Measurements from ENCODE around the gene PPT2. TPM values are rescaled to one million over a fixed set of nuclear protein-coding genes. Genes with fewer than 3 reads are reported as not detected.

Gene PPT2
- total RNA-seq, 1 experiment from 2014 or later = 46.3 TPM

DNA sequence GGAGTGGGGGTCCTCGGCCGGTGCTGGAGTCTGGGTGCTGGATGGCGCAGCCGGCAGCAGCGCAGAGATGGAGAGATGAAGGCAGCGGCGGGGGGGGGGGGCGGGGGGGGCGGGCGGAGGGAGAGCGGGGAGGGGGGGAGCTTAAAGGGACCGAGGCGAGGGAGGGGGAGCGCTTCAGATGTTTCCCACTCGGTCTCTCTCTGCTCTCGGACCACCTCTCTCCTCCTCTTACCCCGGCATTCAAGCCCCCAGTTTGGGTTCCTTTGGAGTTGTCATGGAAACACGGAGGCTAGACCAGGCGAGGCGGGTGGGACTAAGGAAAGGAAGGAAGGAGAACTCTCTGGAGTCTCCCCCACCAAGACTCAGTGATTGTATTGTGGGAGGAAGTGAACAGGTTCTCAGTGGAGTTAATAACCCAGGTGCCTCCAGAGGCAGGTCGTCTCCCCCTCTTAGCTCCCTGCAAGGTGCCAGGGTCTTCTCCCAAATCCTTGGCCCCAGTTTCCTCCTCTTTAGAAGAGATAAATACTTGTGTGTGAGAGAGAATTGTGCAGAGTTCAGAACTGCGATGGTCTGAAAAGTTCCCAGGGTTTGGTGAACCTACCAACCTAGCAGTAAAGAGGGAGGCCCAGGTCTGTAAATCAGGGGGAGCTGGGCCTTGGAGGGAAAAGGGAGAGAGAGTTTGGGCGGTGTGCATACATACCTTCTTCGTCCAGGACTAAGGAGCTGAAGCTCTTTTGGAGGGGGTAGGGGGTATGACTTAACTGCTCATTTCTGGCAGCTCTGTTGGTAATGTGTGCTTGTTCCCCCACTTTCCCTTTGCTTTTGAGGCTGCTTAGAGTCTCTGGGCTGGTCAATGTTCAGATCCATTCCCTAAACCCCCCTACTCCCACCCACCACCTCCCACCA is 1.8 kb upstream of the PPT2 start, which contains the start of gene PRRT1:
PRRT1 (minus strand) TSS at position 77 of the 906 bp plus-strand sequence. CDS start 112 bp downstream, outside the sequence.
- no peaks in the 10 kb centered on the region for H4K20me1 ChIP-seq (ENCODE audit: control insufficient read depth, insufficient read depth, insufficient read length)
- no peak within 1 kb of the TSS for H2AFZ ChIP-seq (ENCODE audit: low read length)
- H3K27ac Mint-ChIP-seq = peak within 1 kb of the TSS in 2 of 3 experiments; percentile 99; a peak in 4 of 7 replicates
- H3K27ac ChIP-seq (ENCODE audit: insufficient read length, low read depth, low read length) = no peak within 1 kb of the TSS
- H2BK5ac ChIP-seq (ENCODE audit: insufficient read length, low read length) = no peak within 1 kb of the TSS
- WGBS (ENCODE audit: extremely low coverage, insufficient read length, low lambda C conversion rate) = no CpG with 5 or more reads among the region's 24 CpGs
- peaks cover 11 to 18% (median 15%) of the 10 kb centered on the region in 3 experiments; a peak in 6 of 7 replicates for H3K36me3 Mint-ChIP-seq (ENCODE audit: insufficient read depth in 1 of 3, low read depth in 3 of 3)
- H3K9me3 ChIP-seq (ENCODE audit: control insufficient read depth, low read depth, low read length) = no peaks in the 10 kb centered on the region
- no peaks in the 10 kb centered on the region for H3K79me1 ChIP-seq (ENCODE audit: insufficient read depth, low read depth, low read length, poor library complexity, severe bottlenecking)
- DNase-seq = no peak
- no peak within 1 kb of the TSS for H2BK20ac ChIP-seq (ENCODE audit: low read depth, low read length, poor library complexity, severe bottlenecking)
- TF ChIP-seq, protein P1, sequence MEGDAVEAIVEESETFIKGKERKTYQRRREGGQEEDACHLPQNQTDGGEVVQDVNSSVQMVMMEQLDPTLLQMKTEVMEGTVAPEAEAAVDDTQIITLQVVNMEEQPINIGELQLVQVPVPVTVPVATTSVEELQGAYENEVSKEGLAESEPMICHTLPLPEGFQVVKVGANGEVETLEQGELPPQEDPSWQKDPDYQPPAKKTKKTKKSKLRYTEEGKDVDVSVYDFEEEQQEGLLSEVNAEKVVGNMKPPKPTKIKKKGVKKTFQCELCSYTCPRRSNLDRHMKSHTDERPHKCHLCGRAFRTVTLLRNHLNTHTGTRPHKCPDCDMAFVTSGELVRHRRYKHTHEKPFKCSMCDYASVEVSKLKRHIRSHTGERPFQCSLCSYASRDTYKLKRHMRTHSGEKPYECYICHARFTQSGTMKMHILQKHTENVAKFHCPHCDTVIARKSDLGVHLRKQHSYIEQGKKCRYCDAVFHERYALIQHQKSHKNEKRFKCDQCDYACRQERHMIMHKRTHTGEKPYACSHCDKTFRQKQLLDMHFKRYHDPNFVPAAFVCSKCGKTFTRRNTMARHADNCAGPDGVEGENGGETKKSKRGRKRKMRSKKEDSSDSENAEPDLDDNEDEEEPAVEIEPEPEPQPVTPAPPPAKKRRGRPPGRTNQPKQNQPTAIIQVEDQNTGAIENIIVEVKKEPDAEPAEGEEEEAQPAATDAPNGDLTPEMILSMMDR (conservative IDR thresholded peaks at IDR 0.05) = no peak
- H3K79me2 ChIP-seq (ENCODE audit: insufficient read depth, low read length) = no peaks in the 10 kb centered on the region; the same call in 1 of the 2 replicates
- no peak within 1 kb of the TSS for H4K5ac ChIP-seq (ENCODE audit: insufficient read length, low read depth, low read length)
- H3K4me1 ChIP-seq (ENCODE audit: insufficient read depth, low read length) = peaks cover 4% of the 10 kb centered on the region
- H2BK120ac ChIP-seq (ENCODE audit: low read depth, low read length, poor library complexity, severe bottlenecking) = no peak within 1 kb of the TSS
- H3K14ac ChIP-seq (ENCODE audit: insufficient read depth, low read length) = no peak within 1 kb of the TSS
- no peak within 1 kb of the TSS for H3K18ac ChIP-seq (ENCODE audit: insufficient read length, low read depth, low read length)
- H3T11ph ChIP-seq (ENCODE audit: low read length) = no peak within 1 kb of the TSS
- H3K23me2 ChIP-seq (ENCODE audit: insufficient read length, low read depth, low read length, poor library complexity, severe bottlenecking) = peaks cover 41% of the 10 kb centered on the region
- no peak within 1 kb of the TSS for H3K9ac ChIP-seq (ENCODE audit: extremely low read depth, insufficient read length, low read length)
- no peak within 1 kb of the TSS for H2BK12ac ChIP-seq (ENCODE audit: insufficient read length, low read depth, low read length)
- H3K4ac ChIP-seq (ENCODE audit: low read depth, low read length) = no peak within 1 kb of the TSS
- H3K4me2 ChIP-seq (ENCODE audit: insufficient read depth, insufficient read length, low read length) = peak within 1 kb of the TSS; percentile 81
- H2AK5ac ChIP-seq (ENCODE audit: insufficient read length, low read length) = no peak within 1 kb of the TSS
- no peak within 1 kb of the TSS for H4K91ac ChIP-seq (ENCODE audit: insufficient read length, low read depth, low read length)
- no peaks in the 10 kb centered on the region; a peak in 1 of 5 replicates for H3K9me3 Mint-ChIP-seq
- H3K4me1 Mint-ChIP-seq = peaks cover 35 to 56% of the 10 kb centered on the region in 2 experiments
- peak within 1 kb of the TSS; percentile 97 to 98 for H3K4me3 Mint-ChIP-seq
- H3K27me3 ChIP-seq (ENCODE audit: insufficient read depth, low read length) = no peaks in the 10 kb centered on the region; the same call in 1 of the 2 replicates
- H3K27me3 Mint-ChIP-seq (ENCODE audit: low read depth) = peaks cover 4% of the 10 kb centered on the region
- no peak within 1 kb of the TSS for H3K23ac ChIP-seq (ENCODE audit: insufficient read length, low read depth, low read length)
- no peak within 1 kb of the TSS for H4K8ac ChIP-seq (replicated peaks; ENCODE audit: insufficient read length, low read depth, low read length)
- H3K56ac ChIP-seq (ENCODE audit: insufficient read length, low read depth, low read length) = no peak within 1 kb of the TSS
- no peak within 1 kb of the TSS for H2BK15ac ChIP-seq (ENCODE audit: low read depth, low read length)
